Measurements from ENCODE around the gene DNAJC21.

DNA sequence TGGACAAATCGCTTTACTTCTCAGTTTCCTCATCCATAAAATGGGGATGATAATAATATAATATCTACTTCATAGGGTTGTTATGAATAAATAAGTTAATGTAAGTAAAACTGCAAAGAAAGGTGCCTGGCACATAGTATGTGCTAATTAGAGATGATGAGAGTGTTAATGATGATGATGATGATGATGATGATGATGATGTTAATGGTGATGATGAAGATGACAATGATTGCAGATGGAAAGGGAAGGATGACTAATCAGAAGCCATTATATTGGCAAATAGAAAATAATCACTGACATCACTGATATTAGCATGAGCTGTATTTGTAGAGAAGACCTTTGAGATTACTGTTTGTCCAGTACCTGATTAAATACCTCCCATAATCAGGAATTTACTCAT is 34.6 kb upstream of the DNAJC21 start:
- TF ChIP-seq, protein P1, sequence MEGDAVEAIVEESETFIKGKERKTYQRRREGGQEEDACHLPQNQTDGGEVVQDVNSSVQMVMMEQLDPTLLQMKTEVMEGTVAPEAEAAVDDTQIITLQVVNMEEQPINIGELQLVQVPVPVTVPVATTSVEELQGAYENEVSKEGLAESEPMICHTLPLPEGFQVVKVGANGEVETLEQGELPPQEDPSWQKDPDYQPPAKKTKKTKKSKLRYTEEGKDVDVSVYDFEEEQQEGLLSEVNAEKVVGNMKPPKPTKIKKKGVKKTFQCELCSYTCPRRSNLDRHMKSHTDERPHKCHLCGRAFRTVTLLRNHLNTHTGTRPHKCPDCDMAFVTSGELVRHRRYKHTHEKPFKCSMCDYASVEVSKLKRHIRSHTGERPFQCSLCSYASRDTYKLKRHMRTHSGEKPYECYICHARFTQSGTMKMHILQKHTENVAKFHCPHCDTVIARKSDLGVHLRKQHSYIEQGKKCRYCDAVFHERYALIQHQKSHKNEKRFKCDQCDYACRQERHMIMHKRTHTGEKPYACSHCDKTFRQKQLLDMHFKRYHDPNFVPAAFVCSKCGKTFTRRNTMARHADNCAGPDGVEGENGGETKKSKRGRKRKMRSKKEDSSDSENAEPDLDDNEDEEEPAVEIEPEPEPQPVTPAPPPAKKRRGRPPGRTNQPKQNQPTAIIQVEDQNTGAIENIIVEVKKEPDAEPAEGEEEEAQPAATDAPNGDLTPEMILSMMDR (IDR thresholded peaks at IDR 0.05; ENCODE audit: insufficient read depth, low read length) = no peak
- TF ChIP-seq, protein P2, sequence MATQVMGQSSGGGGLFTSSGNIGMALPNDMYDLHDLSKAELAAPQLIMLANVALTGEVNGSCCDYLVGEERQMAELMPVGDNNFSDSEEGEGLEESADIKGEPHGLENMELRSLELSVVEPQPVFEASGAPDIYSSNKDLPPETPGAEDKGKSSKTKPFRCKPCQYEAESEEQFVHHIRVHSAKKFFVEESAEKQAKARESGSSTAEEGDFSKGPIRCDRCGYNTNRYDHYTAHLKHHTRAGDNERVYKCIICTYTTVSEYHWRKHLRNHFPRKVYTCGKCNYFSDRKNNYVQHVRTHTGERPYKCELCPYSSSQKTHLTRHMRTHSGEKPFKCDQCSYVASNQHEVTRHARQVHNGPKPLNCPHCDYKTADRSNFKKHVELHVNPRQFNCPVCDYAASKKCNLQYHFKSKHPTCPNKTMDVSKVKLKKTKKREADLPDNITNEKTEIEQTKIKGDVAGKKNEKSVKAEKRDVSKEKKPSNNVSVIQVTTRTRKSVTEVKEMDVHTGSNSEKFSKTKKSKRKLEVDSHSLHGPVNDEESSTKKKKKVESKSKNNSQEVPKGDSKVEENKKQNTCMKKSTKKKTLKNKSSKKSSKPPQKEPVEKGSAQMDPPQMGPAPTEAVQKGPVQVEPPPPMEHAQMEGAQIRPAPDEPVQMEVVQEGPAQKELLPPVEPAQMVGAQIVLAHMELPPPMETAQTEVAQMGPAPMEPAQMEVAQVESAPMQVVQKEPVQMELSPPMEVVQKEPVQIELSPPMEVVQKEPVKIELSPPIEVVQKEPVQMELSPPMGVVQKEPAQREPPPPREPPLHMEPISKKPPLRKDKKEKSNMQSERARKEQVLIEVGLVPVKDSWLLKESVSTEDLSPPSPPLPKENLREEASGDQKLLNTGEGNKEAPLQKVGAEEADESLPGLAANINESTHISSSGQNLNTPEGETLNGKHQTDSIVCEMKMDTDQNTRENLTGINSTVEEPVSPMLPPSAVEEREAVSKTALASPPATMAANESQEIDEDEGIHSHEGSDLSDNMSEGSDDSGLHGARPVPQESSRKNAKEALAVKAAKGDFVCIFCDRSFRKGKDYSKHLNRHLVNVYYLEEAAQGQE (IDR thresholded peaks at IDR 0.05; ENCODE audit: insufficient replicate concordance, low read depth) = no peak
- TF ChIP-seq POLR2AphosphoS5 (IDR thresholded peaks at IDR 0.05; ENCODE audit: low read depth) = no peak

Measured in HL-60 (cell line).